Measurements from ENCODE around the gene TMEM225B.

GRCh38 chr7:99638731-99639130 is 40.7 kb downstream of the TMEM225B start:
- TF ChIP-seq EZH2 (IDR thresholded peaks at IDR 0.05; ENCODE audit: borderline replicate concordance, low read length) (no peak), CTCF (conservative IDR thresholded peaks at IDR 0.05 in 1 of 2, IDR thresholded peaks at IDR 0.05 in 1 of 2; ENCODE audit: extremely low read depth in 1 of 2, insufficient read depth in 1 of 2, low read depth in 1 of 2, low read length in 2 of 2) (no peak)

All from mammary epithelial cell (primary cell).